DMS53 treated with DMSO at 0.1 percent for 48 hours (cell line): Measurements from ENCODE around the gene ZBTB20.
A peak's percentile ranks its signal among the peaks of the same experiment; 100 is the strongest.

Experiments used
- DNase-seq: peaks from one replicate; lab custom pipeline; 2025; ENCODE audit not compliant: unreplicated experiment; lab: John Stamatoyannopoulos, UW

The ZBTB20 gene

GRCh38 chr3:114874522-114874971 lies 272.5 kb downstream of the ZBTB20 start:
- DNase-seq = no peak

- no peak for DNase-seq
These were observed 273.5 kb downstream of the ZBTB20 start for GRCh38 chr3:114873591-114873990.

GRCh38 chr3:114872588-114872987 lies 274.5 kb downstream of the ZBTB20 start:
- DNase-seq = no peak

GRCh38 chr3:114872050-114872449 lies 275.0 kb downstream of the ZBTB20 start:
- DNase-seq = no peak

GRCh38 chr3:114867835-114868503 lies 279.1 kb downstream of the ZBTB20 start:
- DNase-seq = no peak

GRCh38 chr3:114867359-114867758 lies 279.7 kb downstream of the ZBTB20 start:
- no peak for DNase-seq

GRCh38 chr3:114866430-114866829 lies 280.7 kb downstream of the ZBTB20 start:
- no peak for DNase-seq

GRCh38 chr3:114864970-114865369 lies 282.1 kb downstream of the ZBTB20 start:
- DNase-seq = no peak

GRCh38 chr3:114863848-114864247 lies 283.2 kb downstream of the ZBTB20 start:
- no peak for DNase-seq

GRCh38 chr3:114861666-114862065 lies 285.4 kb downstream of the ZBTB20 start:
- DNase-seq = peak; percentile 45

- DNase-seq = no peak
These were observed 286.6 kb downstream of the ZBTB20 start for GRCh38 chr3:114860531-114860930.

GRCh38 chr3:114858329-114858728 lies 288.8 kb downstream of the ZBTB20 start:
- no peak for DNase-seq

GRCh38 chr3:114857299-114857701 lies 289.8 kb downstream of the ZBTB20 start:
- no peak for DNase-seq

GRCh38 chr3:114856835-114857234 lies 290.3 kb downstream of the ZBTB20 start:
- DNase-seq = no peak

- DNase-seq = no peak
These were observed 291.2 kb downstream of the ZBTB20 start for GRCh38 chr3:114855839-114856238.

- no peak for DNase-seq
These were observed 294.1 kb downstream of the ZBTB20 start for GRCh38 chr3:114852966-114853365.

GRCh38 chr3:114850898-114851297 lies 296.2 kb downstream of the ZBTB20 start:
- no peak for DNase-seq

- no peak for DNase-seq
These were observed 298.3 kb downstream of the ZBTB20 start for GRCh38 chr3:114848643-114849350.

- DNase-seq = no peak
These were observed 299.0 kb downstream of the ZBTB20 start for GRCh38 chr3:114848082-114848481.

GRCh38 chr3:114847564-114847963 lies 299.5 kb downstream of the ZBTB20 start:
- DNase-seq = no peak

GRCh38 chr3:114846779-114847178 lies 300.3 kb downstream of the ZBTB20 start:
- DNase-seq = no peak

- DNase-seq = no peak
These were observed 300.8 kb downstream of the ZBTB20 start for GRCh38 chr3:114846252-114846651.

- DNase-seq = no peak
These were observed 305.6 kb downstream of the ZBTB20 start for GRCh38 chr3:114841515-114841914.
